Heart left ventricle (tissue), 16 donors: Measurements from ENCODE around the gene AMPD3. TPM values are rescaled to one million over a fixed set of nuclear protein-coding genes. Genes with fewer than 3 reads are reported as not detected.

Experiments used
- ATAC-seq, 4 donors: fragments of 200-7000 bp; cut with Tn5 transposase; one replicate each; pipeline ENCODE4 v1.9.1; 2020 to 2022; ENCODE audit warnings: moderate library complexity in 4 of 4, mild to moderate bottlenecking in 3 of 4, moderate number of reproducible peaks in 1 of 4
- DNase-seq, 5 donors: peaks; one replicate each; pipeline ENCODE4 v3.0.0-alpha.2; 2020
- H3K27ac ChIP-seq, 12 donors: fragments of 200-600 bp; sonication (generic) in 4 of 12; one replicate each; pipeline versions ENCODE4 v1.5.0 to v1.8.0; 2016 to 2022; ENCODE audit warnings: mild to moderate bottlenecking in 2 of 12
- H3K27me3 ChIP-seq, 9 donors: fragments of 200-600 bp; sonication (generic) in 2 of 9; one replicate each; pipeline versions ENCODE4 v1.5.1 to v1.8.0; 2016 to 2022; ENCODE audit warnings: mild to moderate bottlenecking in 3 of 9
- H3K36me3 ChIP-seq, 9 donors: fragments of 200-600 bp; sonication (generic) in 2 of 9; one replicate each; pipeline versions ENCODE4 v1.5.0 to v1.8.0; 2018 to 2022; ENCODE audit warnings: mild to moderate bottlenecking in 2 of 9
- H3K4me1 ChIP-seq, 12 donors: fragments of 200-600 bp; sonication (generic) in 4 of 12; one replicate each; pipeline versions ENCODE4 v1.5.0 to v1.8.0; 2016 to 2022; ENCODE audit warnings: mild to moderate bottlenecking in 3 of 12
- H3K4me3 ChIP-seq, 12 donors: fragments of 200-600 bp; sonication (generic) in 4 of 12; one replicate each; pipeline versions ENCODE4 v1.5.0 to v1.8.0; 2017 to 2022; ENCODE audit warnings: mild to moderate bottlenecking in 9 of 12, moderate library complexity in 4 of 12
- H3K9me3 ChIP-seq, 12 donors: fragments of 200-600 bp; sonication (generic) in 4 of 12; one replicate each; pipeline versions ENCODE4 v1.5.0 to v1.8.0; 2016 to 2022; ENCODE audit warnings: mild to moderate bottlenecking in 1 of 12
- CTCF ChIP-seq, 12 donors: fragments of 200-600 bp; sonication (generic) in 4 of 12; IDR thresholded peaks; one replicate each; pipeline versions ENCODE4 v1.5.0 to v1.8.0; 2018 to 2022; ENCODE audit warnings: antibody characterized with exemption in 12 of 12, mild to moderate bottlenecking in 5 of 12
- POLR2A ChIP-seq, 2 donors: fragments of 450-650 bp; IDR thresholded peaks; one replicate each; pipeline ENCODE4 v1.6.1; 2017; ENCODE audit warnings: antibody characterized with exemption in 2 of 2, mild to moderate bottlenecking in 2 of 2, moderate library complexity in 2 of 2
- WGBS, 4 donors: extraction: QIAGEN DNeasy Blood & Tissue Kit in 2 of 4; methylation state at CpG; one replicate each; pipeline versions ENCODE4 v1.1.5 to v1.1.7; 2013 to 2018; 5-methylcytosine and 5-hydroxymethylcytosine counted together
- intact Hi-C, 10 donors: fragments of 100-400 bp; cut with DNase I; formaldehyde crosslinking; loops; one replicate each; pipeline versions ENCODE4 v1.11.1 to v1.14.2; 2022
- polyA plus RNA-seq, 2 donors: library from polyadenylated mRNA; stranded (reverse); fragments of 200-250 nt; gene quantifications; one replicate each; pipeline ENCODE4 v1.2.3, GENCODE V29; 2013
- total RNA-seq, 9 donors: library from RNA; depleted of rRNA in 2 of 9; stranded (reverse); fragments of >200 nt in 2 of 9; fragmentation: NEBNext Ultra II Directional in 3 of 9; extraction: Animal tissue kit (Norgen Biotek cat#: 25700) in 3 of 9; gene quantifications; one replicate each; pipeline versions ENCODE4 v1.1.0 to v1.2.4, GENCODE V29; 2016 to 2023
- donor health status: ischemic (EF 13 %, LVEDD 7.1; RV severe dilation, severe dysfunction).
- donor health status: healthy with polysubstance abuse.
- donor health status: DM: no; HTN: yes; CAD: no.
- donor health status: DM: no; HTN: no; CAD: no.
- donor health status: ischemic (EF 25% LVEDD 6.9; RV normal size, moderate dysfunction).
- donor health status: ischemic (EF 25% LVEDD 5.7; RV mildly dilated, moderate dysfunction).
- donor health status: healthy.
- donor health status: DM: yes; HTN: yes; CAD: no.
- donor health status: ischemic (EF 35%, LVEDD 5.7; RV mildly dilated, moderate dysfunction).
- donor health status: nonischemic (EF 11% LVEDD 7.7; RV severe dilation, severe dysfunction).
- donor health status: DM: yes; HTN: yes; CAD: no.
- donor health status: PGD.
- donor health status: ischemic (EF 29% LVEDD 5.4; RV normal size, mild dysfunction).
- donor health status: nonischemic (EF 23%, LVEDD 6.1; RV moderate dilation, normal function).

AMPD3 gene
- total and polyA plus RNA-seq, 11 donors: 1.0 to 16.8 (median 2.7) TPM

GRCh38 chr11:10538924-10539323 lies 83.9 kb downstream of the AMPD3 start:
- DNase-seq: no peak
- ATAC-seq: no peak
- TF ChIP-seq CTCF (IDR thresholded peaks at IDR 0.05) (no peak), POLR2A (IDR thresholded peaks at IDR 0.05) (no peak)
- Histone ChIP-seq H3K4me3 (no peak overlapping the region), H3K36me3 (peaks cover 0 to 1% (median 0%) of the 10 kb centered on the region in 9 donors), H3K27ac (no peak overlapping the region), H3K4me1 (peaks cover 0 to 28% (median 7%) of the 10 kb centered on the region in 12 donors), H3K27me3 (no peaks in the 10 kb centered on the region), H3K9me3 (no peaks in the 10 kb centered on the region)
- 80 to 86% (median 82%) methylated on average over 1 of the region's 1 CpG for WGBS, 4 donors
- intact Hi-C loops: loop anchor here in 1 of 10 donors (5.0 kb wide), 1 partner anchor 48 kb away; no protein-coding TSS in a partner anchor

- H3K36me3 ChIP-seq: no peaks in the 10 kb centered on the region
- intact Hi-C loops: loop anchor here in 1 of 10 donors (5.0 kb wide), 1 partner anchor 48 kb away; no protein-coding TSS in a partner anchor
- H3K4me3 ChIP-seq: peak overlapping the region in 1 of 12 donors; percentile 88
- H3K9me3 ChIP-seq: no peaks in the 10 kb centered on the region
- TF ChIP-seq CTCF (IDR thresholded peaks at IDR 0.05): no peak
- no peak for TF ChIP-seq POLR2A (IDR thresholded peaks at IDR 0.05)
- no peak overlapping the region for H3K27ac ChIP-seq
- peaks cover 0 to 28% (median 7%) of the 10 kb centered on the region in 12 donors for H3K4me1 ChIP-seq
- H3K27me3 ChIP-seq: no peaks in the 10 kb centered on the region
- no peak for ATAC-seq
- no peak for DNase-seq
These were observed 84.3 kb downstream of the AMPD3 start for GRCh38 chr11:10539339-10539738.

- Histone ChIP-seq H3K4me1 (peaks cover 0 to 28% (median 7%) of the 10 kb centered on the region in 12 donors), H3K27ac (peak overlapping the region; percentile 35 to 94 (median 87)), H3K27me3 (no peaks in the 10 kb centered on the region), H3K36me3 (no peaks in the 10 kb centered on the region), H3K4me3 (peak overlapping the region; percentile 69 to 94 (median 80)), H3K9me3 (no peaks in the 10 kb centered on the region)
- TF ChIP-seq POLR2A (IDR thresholded peaks at IDR 0.05) (no peak), CTCF (IDR thresholded peaks at IDR 0.05) (no peak)
- DNase-seq (peak in 2 of 5 donors; percentile 41 to 54), ATAC-seq (peak; percentile 16 to 68 (median 56))
- intact Hi-C loops: loop anchor here in 4 of 10 donors (10.0 kb wide), 3 partner anchors 114 to 194 kb away; no protein-coding TSS in a partner anchor
- 0 to 2% (median 0%) methylated on average over 21 to 25 of the region's 25 CpGs for WGBS, 4 donors
These were observed 85.5 kb downstream of the AMPD3 start for GRCh38 chr11:10540546-10540914.

GRCh38 chr11:10540915-10541560 lies 86.0 kb downstream of the AMPD3 start, which contains the start of gene RNF141:
Gene RNF141 (minus strand): TSS chr11:10541187. CDS start chr11:10534158, 7,029 bp downstream.
- TF ChIP-seq CTCF (IDR thresholded peaks at IDR 0.05) (peak; percentile 70 to 94 (median 86)), POLR2A (IDR thresholded peaks at IDR 0.05) (peak in 1 of 2 donors; percentile 88)
- DNase-seq: peak; percentile 95 to 98 (median 96)
- Histone ChIP-seq H3K4me3 (peak within 1 kb of the TSS; percentile 69 to 94 (median 80)), H3K9me3 (no peaks in the 10 kb centered on the region), H3K4me1 (peaks cover 0 to 28% (median 7%) of the 10 kb centered on the region in 12 donors), H3K36me3 (no peaks in the 10 kb centered on the region), H3K27ac (peak within 1 kb of the TSS; percentile 35 to 94 (median 87)), H3K27me3 (no peaks in the 10 kb centered on the region)
- 1 to 4% (median 1%) methylated on average over 16 to 54 of the region's 54 CpGs for WGBS, 4 donors
- intact Hi-C loops: loop anchor here in 4 of 10 donors (10.0 kb wide), 3 partner anchors 114 to 194 kb away; no protein-coding TSS in a partner anchor
- ATAC-seq: peak; percentile 98 to 100 (median 100)
